ENCODE results near the gene TMIGD1. TPM values are rescaled to one million over a fixed set of nuclear protein-coding genes. Genes with fewer than 3 reads are reported as not detected.
A peak's percentile ranks its signal among the peaks of the same experiment; 100 is the strongest.

Gene TMIGD1
- total and polyA plus RNA-seq, 2 of the 13 experiments (the other 11 are each of a cell fraction or from before 2014, with no cell fraction given) = not detected

DNA sequence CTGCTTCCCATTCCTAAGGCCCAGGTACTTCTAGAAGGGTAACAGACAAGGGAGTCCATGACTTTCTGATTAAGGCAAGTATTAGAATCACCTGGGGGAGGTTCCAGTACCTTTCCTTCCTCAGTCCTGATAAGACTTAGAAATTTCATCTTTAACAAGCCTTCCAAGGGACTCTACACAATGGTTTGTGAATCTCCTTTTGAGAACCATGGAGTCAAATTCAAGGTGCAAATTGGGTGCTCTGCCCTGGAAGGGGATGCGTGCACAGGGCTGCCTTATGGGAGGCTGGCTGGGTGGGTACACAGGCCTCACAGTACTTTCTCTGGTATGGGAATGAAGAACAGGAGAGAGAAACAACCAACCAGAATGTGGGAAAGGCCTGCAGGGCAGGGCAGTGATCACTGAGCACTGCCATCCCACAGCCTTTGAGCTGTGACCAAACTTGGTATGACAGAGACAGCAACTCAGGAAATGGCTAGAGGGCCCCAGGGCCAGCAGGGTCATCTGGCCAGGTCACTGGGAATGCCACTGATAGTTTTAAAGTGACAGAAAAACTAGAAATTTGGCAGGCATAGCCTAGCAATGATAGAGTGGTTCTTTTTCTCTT lies 3.6 kb upstream of the TMIGD1 start (continued):
- TF ChIP-seq, protein P1, sequence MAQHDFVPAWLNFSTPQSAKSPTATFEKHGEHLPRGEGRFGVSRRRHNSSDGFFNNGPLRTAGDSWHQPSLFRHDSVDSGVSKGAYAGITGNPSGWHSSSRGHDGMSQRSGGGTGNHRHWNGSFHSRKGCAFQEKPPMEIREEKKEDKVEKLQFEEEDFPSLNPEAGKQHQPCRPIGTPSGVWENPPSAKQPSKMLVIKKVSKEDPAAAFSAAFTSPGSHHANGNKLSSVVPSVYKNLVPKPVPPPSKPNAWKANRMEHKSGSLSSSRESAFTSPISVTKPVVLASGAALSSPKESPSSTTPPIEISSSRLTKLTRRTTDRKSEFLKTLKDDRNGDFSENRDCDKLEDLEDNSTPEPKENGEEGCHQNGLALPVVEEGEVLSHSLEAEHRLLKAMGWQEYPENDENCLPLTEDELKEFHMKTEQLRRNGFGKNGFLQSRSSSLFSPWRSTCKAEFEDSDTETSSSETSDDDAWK (CRISPR knock-in tag; IDR thresholded peaks at IDR 0.05) = no peak
- TF ChIP-seq NFYC (CRISPR knock-in tag; IDR thresholded peaks at IDR 0.05) = no peak; the same call in 1 of the 2 replicates
- no peak for TF ChIP-seq ZNF180 (CRISPR knock-in tag; IDR thresholded peaks at IDR 0.05; ENCODE audit: borderline replicate concordance, low read depth)
- TF ChIP-seq, protein P2, sequence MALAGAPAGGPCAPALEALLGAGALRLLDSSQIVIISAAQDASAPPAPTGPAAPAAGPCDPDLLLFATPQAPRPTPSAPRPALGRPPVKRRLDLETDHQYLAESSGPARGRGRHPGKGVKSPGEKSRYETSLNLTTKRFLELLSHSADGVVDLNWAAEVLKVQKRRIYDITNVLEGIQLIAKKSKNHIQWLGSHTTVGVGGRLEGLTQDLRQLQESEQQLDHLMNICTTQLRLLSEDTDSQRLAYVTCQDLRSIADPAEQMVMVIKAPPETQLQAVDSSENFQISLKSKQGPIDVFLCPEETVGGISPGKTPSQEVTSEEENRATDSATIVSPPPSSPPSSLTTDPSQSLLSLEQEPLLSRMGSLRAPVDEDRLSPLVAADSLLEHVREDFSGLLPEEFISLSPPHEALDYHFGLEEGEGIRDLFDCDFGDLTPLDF (CRISPR knock-in tag; IDR thresholded peaks at IDR 0.05) = no peak
- TF ChIP-seq, protein P3, sequence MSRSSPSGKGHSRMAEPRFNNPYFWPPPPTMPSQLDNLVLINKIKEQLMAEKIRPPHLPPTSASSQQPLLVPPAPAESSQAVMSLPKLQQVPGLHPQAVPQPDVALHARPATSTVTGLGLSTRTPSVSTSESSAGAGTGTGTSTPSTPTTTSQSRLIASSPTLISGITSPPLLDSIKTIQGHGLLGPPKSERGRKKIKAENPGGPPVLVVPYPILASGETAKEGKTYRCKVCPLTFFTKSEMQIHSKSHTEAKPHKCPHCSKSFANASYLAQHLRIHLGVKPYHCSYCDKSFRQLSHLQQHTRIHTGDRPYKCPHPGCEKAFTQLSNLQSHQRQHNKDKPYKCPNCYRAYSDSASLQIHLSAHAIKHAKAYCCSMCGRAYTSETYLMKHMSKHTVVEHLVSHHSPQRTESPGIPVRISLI (CRISPR knock-in tag; IDR thresholded peaks at IDR 0.05; ENCODE audit: borderline replicate concordance) = peak; percentile 72; the same call in 1 of the 2 replicates
- no peak for TF ChIP-seq NFE2L2 (IDR thresholded peaks at IDR 0.05; ENCODE audit: low read length)
- TF ChIP-seq, protein P4, sequence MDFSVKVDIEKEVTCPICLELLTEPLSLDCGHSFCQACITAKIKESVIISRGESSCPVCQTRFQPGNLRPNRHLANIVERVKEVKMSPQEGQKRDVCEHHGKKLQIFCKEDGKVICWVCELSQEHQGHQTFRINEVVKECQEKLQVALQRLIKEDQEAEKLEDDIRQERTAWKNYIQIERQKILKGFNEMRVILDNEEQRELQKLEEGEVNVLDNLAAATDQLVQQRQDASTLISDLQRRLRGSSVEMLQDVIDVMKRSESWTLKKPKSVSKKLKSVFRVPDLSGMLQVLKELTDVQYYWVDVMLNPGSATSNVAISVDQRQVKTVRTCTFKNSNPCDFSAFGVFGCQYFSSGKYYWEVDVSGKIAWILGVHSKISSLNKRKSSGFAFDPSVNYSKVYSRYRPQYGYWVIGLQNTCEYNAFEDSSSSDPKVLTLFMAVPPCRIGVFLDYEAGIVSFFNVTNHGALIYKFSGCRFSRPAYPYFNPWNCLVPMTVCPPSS (IDR thresholded peaks at IDR 0.05) = no peak
- TF ChIP-seq ZNF234 (CRISPR knock-in tag; conservative IDR thresholded peaks at IDR 0.05) = no peak
- TF ChIP-seq ZNF703 (CRISPR knock-in tag; IDR thresholded peaks at IDR 0.05; ENCODE audit: borderline replicate concordance) = no peak
- TF ChIP-seq, protein P5, sequence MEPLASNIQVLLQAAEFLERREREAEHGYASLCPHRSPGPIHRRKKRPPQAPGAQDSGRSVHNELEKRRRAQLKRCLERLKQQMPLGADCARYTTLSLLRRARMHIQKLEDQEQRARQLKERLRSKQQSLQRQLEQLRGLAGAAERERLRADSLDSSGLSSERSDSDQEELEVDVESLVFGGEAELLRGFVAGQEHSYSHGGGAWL (CRISPR knock-in tag; IDR thresholded peaks at IDR 0.05) = no peak
- peak; percentile 66; the same call in 1 of the 2 replicates for TF ChIP-seq ZFY (CRISPR knock-in tag; IDR thresholded peaks at IDR 0.05)
- no peak for TF ChIP-seq NBN (conservative IDR thresholded peaks at IDR 0.05)
- no peak for TF ChIP-seq ZNF260 (CRISPR knock-in tag; IDR thresholded peaks at IDR 0.05; ENCODE audit: borderline replicate concordance, low read depth)
- TF ChIP-seq, protein P6, sequence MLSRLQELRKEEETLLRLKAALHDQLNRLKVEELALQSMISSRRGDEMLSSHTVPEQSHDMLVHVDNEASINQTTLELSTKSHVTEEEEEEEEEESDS (CRISPR knock-in tag; IDR thresholded peaks at IDR 0.05; ENCODE audit: borderline replicate concordance) = 0 out of 2 replicates have a peak, but pooled peaks have one; percentile 35
- no peak for TF ChIP-seq TCF12 (IDR thresholded peaks at IDR 0.05)
- no peak for TF ChIP-seq TCF12 (CRISPR knock-in tag; IDR thresholded peaks at IDR 0.05)
- TF ChIP-seq, protein P7, sequence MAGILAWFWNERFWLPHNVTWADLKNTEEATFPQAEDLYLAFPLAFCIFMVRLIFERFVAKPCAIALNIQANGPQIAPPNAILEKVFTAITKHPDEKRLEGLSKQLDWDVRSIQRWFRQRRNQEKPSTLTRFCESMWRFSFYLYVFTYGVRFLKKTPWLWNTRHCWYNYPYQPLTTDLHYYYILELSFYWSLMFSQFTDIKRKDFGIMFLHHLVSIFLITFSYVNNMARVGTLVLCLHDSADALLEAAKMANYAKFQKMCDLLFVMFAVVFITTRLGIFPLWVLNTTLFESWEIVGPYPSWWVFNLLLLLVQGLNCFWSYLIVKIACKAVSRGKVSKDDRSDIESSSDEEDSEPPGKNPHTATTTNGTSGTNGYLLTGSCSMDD (CRISPR knock-in tag; IDR thresholded peaks at IDR 0.05) = no peak
- TF ChIP-seq ZNF547 (CRISPR knock-in tag; IDR thresholded peaks at IDR 0.05) = no peak
- no peak for TF ChIP-seq TSC22D2 (CRISPR knock-in tag; IDR thresholded peaks at IDR 0.05; ENCODE audit: borderline replicate concordance)
- TF ChIP-seq SIX1 (CRISPR knock-in tag; IDR thresholded peaks at IDR 0.05; ENCODE audit: borderline replicate concordance) = no peak
- TF ChIP-seq, protein P8, sequence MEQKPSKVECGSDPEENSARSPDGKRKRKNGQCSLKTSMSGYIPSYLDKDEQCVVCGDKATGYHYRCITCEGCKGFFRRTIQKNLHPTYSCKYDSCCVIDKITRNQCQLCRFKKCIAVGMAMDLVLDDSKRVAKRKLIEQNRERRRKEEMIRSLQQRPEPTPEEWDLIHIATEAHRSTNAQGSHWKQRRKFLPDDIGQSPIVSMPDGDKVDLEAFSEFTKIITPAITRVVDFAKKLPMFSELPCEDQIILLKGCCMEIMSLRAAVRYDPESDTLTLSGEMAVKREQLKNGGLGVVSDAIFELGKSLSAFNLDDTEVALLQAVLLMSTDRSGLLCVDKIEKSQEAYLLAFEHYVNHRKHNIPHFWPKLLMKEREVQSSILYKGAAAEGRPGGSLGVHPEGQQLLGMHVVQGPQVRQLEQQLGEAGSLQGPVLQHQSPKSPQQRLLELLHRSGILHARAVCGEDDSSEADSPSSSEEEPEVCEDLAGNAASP (CRISPR knock-in tag; IDR thresholded peaks at IDR 0.05; ENCODE audit: borderline replicate concordance) = peak; percentile 68; the same call in 1 of the 2 replicates
- TF ChIP-seq NR1H2 (CRISPR knock-in tag; IDR thresholded peaks at IDR 0.05; ENCODE audit: borderline replicate concordance, low read depth) = no peak
